HG03159 (cell line): ENCODE measurements around the gene MICALL1.
"Not testable (repeated sequence)": the region's sequence is repeated elsewhere in the genome, so short reads cannot be mapped to it uniquely, and the experiment has no call there.

Experiments used
- ATAC-seq: cut with Tn5 transposase; IDR thresholded peaks from one replicate; pipeline ENCODE4 v1.9.1; 2021; ENCODE audit warnings: mild to moderate bottlenecking, moderate library complexity; ENCODE audit not compliant: unreplicated experiment

MICALL1 gene

GRCh38 chr22:37957232-37957631, 51.1 kb downstream of the MICALL1 start:
- no peak for ATAC-seq

GRCh38 chr22:37959231-37959825, 53.2 kb downstream of the MICALL1 start:
- no peak for ATAC-seq

GRCh38 chr22:37961062-37961461, 55.0 kb downstream of the MICALL1 start:
- ATAC-seq = no peak

GRCh38 chr22:37965940-37966664, 60.0 kb downstream of the MICALL1 start:
- ATAC-seq = no peak

GRCh38 chr22:37967147-37967546, 61.0 kb downstream of the MICALL1 start:
- ATAC-seq = no peak

- ATAC-seq = no peak
Observed at GRCh38 chr22:37967637-37968451, 61.7 kb downstream of the MICALL1 start.

GRCh38 chr22:37968452-37969251, 62.6 kb downstream of the MICALL1 start:
- ATAC-seq = no peak

- ATAC-seq = no peak
Observed at GRCh38 chr22:37970864-37971263, 64.8 kb downstream of the MICALL1 start.

- no peak for ATAC-seq
Observed at GRCh38 chr22:37971475-37972434, 65.7 kb downstream of the MICALL1 start.

GRCh38 chr22:37972527-37972926, 66.4 kb downstream of the MICALL1 start:
- ATAC-seq = no peak

GRCh38 chr22:37973271-37974170, 67.4 kb downstream of the MICALL1 start:
- no peak for ATAC-seq

- no peak for ATAC-seq
Observed at GRCh38 chr22:37975153-37975552, 69.1 kb downstream of the MICALL1 start.

GRCh38 chr22:37976022-37976421, 69.9 kb downstream of the MICALL1 start:
- ATAC-seq = not testable (repeated sequence)

- no peak for ATAC-seq
Observed at GRCh38 chr22:37976547-37976946, 70.5 kb downstream of the MICALL1 start.

- no peak for ATAC-seq
Observed at GRCh38 chr22:37979782-37980181, 73.7 kb downstream of the MICALL1 start.

- ATAC-seq = no peak
Observed at GRCh38 chr22:37981282-37982011, 75.3 kb downstream of the MICALL1 start.

- no peak for ATAC-seq
Observed at GRCh38 chr22:37982151-37982785, 76.2 kb downstream of the MICALL1 start.
